Measurements from ENCODE around the gene MCF2L2.

Gene MCF2L2

DNA sequence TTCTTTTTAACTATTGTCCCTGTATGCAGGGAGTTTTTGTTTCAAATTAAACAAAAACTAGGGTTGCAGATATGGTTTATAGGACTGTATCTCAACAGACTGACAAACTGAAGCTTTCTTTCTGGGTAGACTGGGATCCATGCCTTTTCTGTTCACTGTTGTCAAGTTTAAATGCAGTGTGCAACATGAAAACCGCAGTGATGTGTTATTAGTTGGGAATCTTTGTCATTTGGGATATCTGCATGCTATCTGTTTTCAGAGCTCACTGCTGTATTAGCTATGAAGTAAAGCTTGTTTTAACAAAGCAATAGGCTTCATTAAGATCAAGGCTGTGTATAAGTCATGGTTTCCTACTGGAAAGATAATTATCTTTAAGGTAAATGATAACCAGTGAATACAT, 21.4 kb upstream of the MCF2L2 start:
- no peak overlapping the region for H3K4me3 ChIP-seq (ENCODE audit: low read depth, low read length)
- TF ChIP-seq, protein P1, sequence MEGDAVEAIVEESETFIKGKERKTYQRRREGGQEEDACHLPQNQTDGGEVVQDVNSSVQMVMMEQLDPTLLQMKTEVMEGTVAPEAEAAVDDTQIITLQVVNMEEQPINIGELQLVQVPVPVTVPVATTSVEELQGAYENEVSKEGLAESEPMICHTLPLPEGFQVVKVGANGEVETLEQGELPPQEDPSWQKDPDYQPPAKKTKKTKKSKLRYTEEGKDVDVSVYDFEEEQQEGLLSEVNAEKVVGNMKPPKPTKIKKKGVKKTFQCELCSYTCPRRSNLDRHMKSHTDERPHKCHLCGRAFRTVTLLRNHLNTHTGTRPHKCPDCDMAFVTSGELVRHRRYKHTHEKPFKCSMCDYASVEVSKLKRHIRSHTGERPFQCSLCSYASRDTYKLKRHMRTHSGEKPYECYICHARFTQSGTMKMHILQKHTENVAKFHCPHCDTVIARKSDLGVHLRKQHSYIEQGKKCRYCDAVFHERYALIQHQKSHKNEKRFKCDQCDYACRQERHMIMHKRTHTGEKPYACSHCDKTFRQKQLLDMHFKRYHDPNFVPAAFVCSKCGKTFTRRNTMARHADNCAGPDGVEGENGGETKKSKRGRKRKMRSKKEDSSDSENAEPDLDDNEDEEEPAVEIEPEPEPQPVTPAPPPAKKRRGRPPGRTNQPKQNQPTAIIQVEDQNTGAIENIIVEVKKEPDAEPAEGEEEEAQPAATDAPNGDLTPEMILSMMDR (IDR thresholded peaks at IDR 0.05; ENCODE audit: low read depth, low read length, missing control alignments) = no peak
- DNase-seq (ENCODE audit: low read depth) = no peak

DNA sequence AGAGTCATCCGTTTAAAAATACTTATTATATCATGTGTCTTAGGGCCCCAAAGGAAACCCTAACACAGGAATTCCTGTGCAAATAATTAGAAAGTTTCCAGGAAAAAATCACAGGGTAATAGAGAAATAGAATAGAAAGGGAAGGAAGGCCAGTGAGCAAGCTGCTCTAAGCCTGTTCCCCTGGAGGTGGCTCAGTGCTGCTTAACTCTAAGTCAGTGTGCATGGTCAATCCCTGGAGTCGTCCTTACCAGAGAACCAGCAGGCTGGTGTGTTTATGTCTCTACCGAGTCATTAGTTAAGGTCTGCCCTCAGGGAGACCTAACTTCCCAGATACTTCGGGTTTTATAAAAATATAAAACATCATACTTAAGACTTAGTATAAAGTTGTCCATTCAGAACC, 21.0 kb upstream of the MCF2L2 start:
- TF ChIP-seq, protein P1 (IDR thresholded peaks at IDR 0.05; ENCODE audit: low read depth, low read length, missing control alignments) = no peak
- no peak for DNase-seq (ENCODE audit: low read depth)
- H3K4me3 ChIP-seq (ENCODE audit: low read depth, low read length) = no peak overlapping the region

DNA sequence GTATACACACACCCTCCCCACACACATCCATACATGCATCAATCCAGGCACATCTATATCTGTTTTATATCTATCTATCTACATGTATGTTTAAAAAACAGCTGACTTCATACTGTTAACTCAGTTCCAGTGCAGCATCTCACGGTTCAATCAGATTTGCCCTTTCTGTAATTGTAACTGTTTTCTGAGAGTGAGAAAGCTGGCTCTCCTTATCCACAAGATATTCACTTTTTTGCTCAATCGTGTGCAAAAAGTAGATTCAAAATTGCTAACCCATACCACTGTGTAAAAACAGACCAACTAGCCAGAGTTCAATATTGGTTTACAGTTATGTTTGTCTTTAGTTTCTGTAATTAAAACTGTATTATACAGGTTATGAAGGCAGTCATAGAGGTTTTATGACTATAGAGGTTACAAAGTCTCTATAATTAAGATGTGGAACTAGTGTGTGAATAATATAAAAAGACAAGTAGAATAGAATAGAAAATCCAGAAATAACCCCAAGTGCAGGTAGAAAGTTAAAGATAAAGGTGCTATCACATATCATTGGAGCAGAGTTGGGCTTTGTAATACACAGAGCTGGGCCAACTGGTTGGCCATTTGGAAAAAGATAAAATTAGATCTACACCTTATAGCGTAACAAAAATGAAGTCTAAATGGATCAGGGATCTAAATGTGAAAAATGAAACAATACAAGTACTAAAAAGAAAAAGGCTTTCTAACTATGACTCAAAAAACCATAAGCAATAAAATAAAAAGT, 20.1 kb upstream of the MCF2L2 start:
- H3K4me3 ChIP-seq (ENCODE audit: low read depth, low read length) = no peak overlapping the region
- DNase-seq (ENCODE audit: low read depth) = no peak

DNA sequence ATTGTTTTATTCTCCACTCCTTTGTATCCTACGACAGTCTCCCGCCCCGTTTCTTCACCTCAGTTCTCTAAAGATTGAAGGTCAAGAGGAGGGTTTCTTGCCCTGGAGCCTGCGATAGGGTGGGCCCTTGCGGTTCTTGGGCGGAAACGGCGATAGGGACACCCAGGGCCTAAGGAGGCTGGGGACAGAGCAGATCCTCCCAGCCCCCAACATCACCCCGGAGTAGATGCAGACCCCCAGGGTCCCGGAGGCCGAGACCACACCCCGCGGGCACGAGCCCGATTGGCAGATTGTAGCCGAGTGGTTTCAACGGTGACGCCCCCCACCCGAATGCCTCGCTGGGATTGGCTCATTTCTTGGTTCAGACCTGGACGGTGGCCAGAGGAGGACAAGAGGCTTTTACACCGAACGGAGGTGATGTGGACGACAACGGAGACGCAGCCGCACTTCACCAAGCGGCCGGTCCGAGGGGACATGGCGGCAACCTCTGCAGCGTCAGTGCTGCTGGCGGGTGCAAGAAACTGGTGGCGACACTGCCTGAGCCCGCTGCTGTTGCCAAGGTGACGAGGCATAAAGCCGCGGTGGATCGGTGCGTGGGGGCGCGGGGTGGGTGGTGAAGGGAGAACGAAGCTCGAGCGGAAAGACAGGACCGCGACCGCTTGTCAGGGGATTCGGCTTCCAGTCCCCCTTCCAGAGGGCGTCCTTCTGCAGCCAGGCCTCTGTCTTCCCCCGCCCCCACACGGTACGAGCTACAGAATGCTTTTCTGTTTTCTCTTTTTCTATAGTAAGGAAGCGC, 19.0 kb upstream of the MCF2L2 start:
- peak; percentile 37 for DNase-seq (ENCODE audit: low read depth)
- TF ChIP-seq, protein P1 (IDR thresholded peaks at IDR 0.05; ENCODE audit: low read depth, low read length, missing control alignments) = no peak
- H3K4me3 ChIP-seq (ENCODE audit: low read depth, low read length) = peak overlapping the region; percentile 60

More for the DNA sequence above, 20.1 kb upstream of the MCF2L2 start:
- TF ChIP-seq, protein P1 (IDR thresholded peaks at IDR 0.05; ENCODE audit: low read depth, low read length, missing control alignments) = no peak

DNA sequence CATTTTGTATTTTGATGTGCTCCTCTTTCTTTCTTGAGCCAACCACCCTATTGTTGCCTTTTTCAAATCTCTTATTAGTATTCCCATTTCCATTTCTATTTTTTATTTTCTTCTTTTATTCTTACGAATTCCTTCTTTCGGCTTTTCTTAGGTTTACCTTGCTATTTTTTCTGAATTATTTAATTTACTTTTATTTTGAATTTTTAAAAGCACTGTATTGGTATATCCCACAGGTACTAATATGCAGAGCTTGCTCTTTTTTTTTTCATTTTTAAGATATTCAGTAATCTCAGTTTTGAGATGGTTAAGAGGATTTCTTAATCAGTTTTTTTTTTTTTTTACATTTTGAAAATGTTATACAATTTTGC, 18.4 kb upstream of the MCF2L2 start:
- no peak for DNase-seq (ENCODE audit: low read depth)
- H3K4me3 ChIP-seq (ENCODE audit: low read depth, low read length) = peak overlapping the region; percentile 60; the same call in 1 of the 2 replicates
- TF ChIP-seq, protein P1 (IDR thresholded peaks at IDR 0.05; ENCODE audit: low read depth, low read length, missing control alignments) = no peak

DNA sequence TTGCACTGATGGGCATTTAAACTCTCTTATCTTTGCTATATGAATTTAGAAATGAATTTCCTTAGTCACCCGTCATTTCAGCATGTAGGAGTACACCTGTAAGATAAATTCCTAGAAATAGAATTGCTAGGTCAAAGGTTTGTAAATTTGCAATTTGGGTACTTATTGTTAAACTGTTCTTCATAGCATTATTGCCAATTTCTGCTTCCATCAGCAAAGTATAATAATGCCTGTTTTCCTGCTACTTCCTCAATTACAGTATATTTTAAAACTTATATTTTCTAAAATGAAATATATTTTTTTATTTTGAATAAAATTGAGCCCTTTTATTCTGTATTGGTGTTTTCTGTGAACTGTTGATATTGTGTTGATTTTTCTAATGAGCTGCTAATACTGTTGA, 16.3 kb upstream of the MCF2L2 start:
- no peak for DNase-seq (ENCODE audit: low read depth)
- H3K4me3 ChIP-seq (ENCODE audit: low read depth, low read length) = no peak overlapping the region
- TF ChIP-seq, protein P1 (IDR thresholded peaks at IDR 0.05; ENCODE audit: low read depth, low read length, missing control alignments) = no peak
